ENCODE measurements around the gene ASB13.

ASB13 gene

GRCh38 chr10:5666008-5666840, at the start of gene ASB13:
Gene ASB13, minus strand, starts transcription at chr10:5666595. Its CDS starts 44 bp downstream, at chr10:5666551.
- Histone ChIP-seq H3K4me3 (ENCODE audit: low read depth, low read length) (peak within 1 kb of the TSS; percentile 73), H3K9ac (ENCODE audit: low read length) (peak within 1 kb of the TSS; percentile 76), H3K27me3 (ENCODE audit: control insufficient read depth, insufficient read depth, low read length) (peaks cover 6% of the 10 kb centered on the region), H3K36me3 (ENCODE audit: control insufficient read depth, insufficient read depth, low read length) (no peaks in the 10 kb centered on the region), H3K27ac (ENCODE audit: low read depth, low read length) (no peak within 1 kb of the TSS), H3K4me1 (ENCODE audit: control insufficient read depth, insufficient read depth, low read length) (peaks cover 19% of the 10 kb centered on the region), H3K9me3 (ENCODE audit: control insufficient read depth, insufficient read depth, low read depth, low read length) (no peaks in the 10 kb centered on the region)

- no peaks in the 10 kb centered on the region for H3K4me1 ChIP-seq (ENCODE audit: control insufficient read depth, insufficient read depth, low read length)
- no peak overlapping the region for H3K9ac ChIP-seq (ENCODE audit: low read length)
- no peaks in the 10 kb centered on the region for H3K36me3 ChIP-seq (ENCODE audit: control insufficient read depth, insufficient read depth, low read length)
- H3K27ac ChIP-seq (ENCODE audit: low read depth, low read length), result no peak overlapping the region
- H3K9me3 ChIP-seq (ENCODE audit: control insufficient read depth, insufficient read depth, low read depth, low read length), result no peaks in the 10 kb centered on the region
- no peak overlapping the region for H3K4me3 ChIP-seq (ENCODE audit: low read depth, low read length)
- no peaks in the 10 kb centered on the region for H3K27me3 ChIP-seq (ENCODE audit: control insufficient read depth, insufficient read depth, low read length)
Observed at GRCh38 chr10:5711642-5712041, 45.2 kb upstream of the ASB13 start.

- H3K27me3 ChIP-seq (ENCODE audit: control insufficient read depth, insufficient read depth, low read length), result no peaks in the 10 kb centered on the region
- no peak overlapping the region for H3K27ac ChIP-seq (ENCODE audit: low read depth, low read length)
- no peak overlapping the region for H3K9ac ChIP-seq (ENCODE audit: low read length)
- no peaks in the 10 kb centered on the region for H3K36me3 ChIP-seq (ENCODE audit: control insufficient read depth, insufficient read depth, low read length)
- H3K4me1 ChIP-seq (ENCODE audit: control insufficient read depth, insufficient read depth, low read length), result no peaks in the 10 kb centered on the region
- no peak overlapping the region for H3K4me3 ChIP-seq (ENCODE audit: low read depth, low read length)
- no peaks in the 10 kb centered on the region for H3K9me3 ChIP-seq (ENCODE audit: control insufficient read depth, insufficient read depth, low read depth, low read length)
Observed at GRCh38 chr10:5710859-5711258, 44.5 kb upstream of the ASB13 start.

- Histone ChIP-seq H3K9ac (ENCODE audit: low read length) (no peak overlapping the region), H3K4me1 (ENCODE audit: control insufficient read depth, insufficient read depth, low read length) (no peaks in the 10 kb centered on the region), H3K36me3 (ENCODE audit: control insufficient read depth, insufficient read depth, low read length) (no peaks in the 10 kb centered on the region), H3K4me3 (ENCODE audit: low read depth, low read length) (no peak overlapping the region), H3K9me3 (ENCODE audit: control insufficient read depth, insufficient read depth, low read depth, low read length) (no peaks in the 10 kb centered on the region), H3K27ac (ENCODE audit: low read depth, low read length) (no peak overlapping the region), H3K27me3 (ENCODE audit: control insufficient read depth, insufficient read depth, low read length) (no peaks in the 10 kb centered on the region)
Observed at GRCh38 chr10:5709865-5710264, 43.5 kb upstream of the ASB13 start.

GRCh38 chr10:5708356-5708755, 42.0 kb upstream of the ASB13 start:
- no peaks in the 10 kb centered on the region for H3K4me1 ChIP-seq (ENCODE audit: control insufficient read depth, insufficient read depth, low read length)
- H3K9me3 ChIP-seq (ENCODE audit: control insufficient read depth, insufficient read depth, low read depth, low read length), result no peaks in the 10 kb centered on the region

GRCh38 chr10:5698062-5698461, 31.7 kb upstream of the ASB13 start:
- no peak overlapping the region for H3K9ac ChIP-seq (ENCODE audit: low read length)
- H3K36me3 ChIP-seq (ENCODE audit: control insufficient read depth, insufficient read depth, low read length), result no peaks in the 10 kb centered on the region
- peaks cover 26% of the 10 kb centered on the region for H3K4me1 ChIP-seq (ENCODE audit: control insufficient read depth, insufficient read depth, low read length)
- H3K27me3 ChIP-seq (ENCODE audit: control insufficient read depth, insufficient read depth, low read length), result no peaks in the 10 kb centered on the region
- H3K9me3 ChIP-seq (ENCODE audit: control insufficient read depth, insufficient read depth, low read depth, low read length), result no peaks in the 10 kb centered on the region
- H3K27ac ChIP-seq (ENCODE audit: low read depth, low read length), result no peak overlapping the region
- H3K4me3 ChIP-seq (ENCODE audit: low read depth, low read length), result no peak overlapping the region

More at GRCh38 chr10:5708356-5708755, 42.0 kb upstream of the ASB13 start:
- Histone ChIP-seq H3K27me3 (ENCODE audit: control insufficient read depth, insufficient read depth, low read length) (no peaks in the 10 kb centered on the region), H3K4me3 (ENCODE audit: low read depth, low read length) (no peak overlapping the region), H3K9ac (ENCODE audit: low read length) (no peak overlapping the region), H3K36me3 (ENCODE audit: control insufficient read depth, insufficient read depth, low read length) (no peaks in the 10 kb centered on the region), H3K27ac (ENCODE audit: low read depth, low read length) (no peak overlapping the region)

- Histone ChIP-seq H3K4me1 (ENCODE audit: control insufficient read depth, insufficient read depth, low read length) (peaks cover 28% of the 10 kb centered on the region), H3K36me3 (ENCODE audit: control insufficient read depth, insufficient read depth, low read length) (no peaks in the 10 kb centered on the region), H3K9ac (ENCODE audit: low read length) (no peak overlapping the region), H3K9me3 (ENCODE audit: control insufficient read depth, insufficient read depth, low read depth, low read length) (no peaks in the 10 kb centered on the region), H3K4me3 (ENCODE audit: low read depth, low read length) (no peak overlapping the region), H3K27ac (ENCODE audit: low read depth, low read length) (no peak overlapping the region), H3K27me3 (ENCODE audit: control insufficient read depth, insufficient read depth, low read length) (no peaks in the 10 kb centered on the region)
Observed at GRCh38 chr10:5697342-5697741, 30.9 kb upstream of the ASB13 start.

- H3K27ac ChIP-seq (ENCODE audit: low read depth, low read length), result no peak overlapping the region
- H3K9ac ChIP-seq (ENCODE audit: low read length), result no peak overlapping the region
- no peaks in the 10 kb centered on the region for H3K27me3 ChIP-seq (ENCODE audit: control insufficient read depth, insufficient read depth, low read length)
- no peak overlapping the region for H3K4me3 ChIP-seq (ENCODE audit: low read depth, low read length)
- no peaks in the 10 kb centered on the region for H3K36me3 ChIP-seq (ENCODE audit: control insufficient read depth, insufficient read depth, low read length)
- no peaks in the 10 kb centered on the region for H3K9me3 ChIP-seq (ENCODE audit: control insufficient read depth, insufficient read depth, low read depth, low read length)
- H3K4me1 ChIP-seq (ENCODE audit: control insufficient read depth, insufficient read depth, low read length), result peaks cover 39% of the 10 kb centered on the region
Observed at GRCh38 chr10:5694573-5694972, 28.2 kb upstream of the ASB13 start.

GRCh38 chr10:5692461-5693358, 26.3 kb upstream of the ASB13 start:
- Histone ChIP-seq H3K9ac (ENCODE audit: low read length) (peak overlapping the region; percentile 84), H3K4me1 (ENCODE audit: control insufficient read depth, insufficient read depth, low read length) (peaks cover 31% of the 10 kb centered on the region), H3K27ac (ENCODE audit: low read depth, low read length) (peak overlapping the region; percentile 52; the same call in 1 of the 2 replicates), H3K27me3 (ENCODE audit: control insufficient read depth, insufficient read depth, low read length) (no peaks in the 10 kb centered on the region), H3K4me3 (ENCODE audit: low read depth, low read length) (peak overlapping the region; percentile 89), H3K36me3 (ENCODE audit: control insufficient read depth, insufficient read depth, low read length) (0 out of 2 replicates have a peak, but pooled peaks cover 2% of the 10 kb centered on the region), H3K9me3 (ENCODE audit: control insufficient read depth, insufficient read depth, low read depth, low read length) (no peaks in the 10 kb centered on the region)

GRCh38 chr10:5691786-5692185, 25.4 kb upstream of the ASB13 start:
- Histone ChIP-seq H3K36me3 (ENCODE audit: control insufficient read depth, insufficient read depth, low read length) (0 out of 2 replicates have a peak, but pooled peaks cover 2% of the 10 kb centered on the region), H3K4me1 (ENCODE audit: control insufficient read depth, insufficient read depth, low read length) (peaks cover 22% of the 10 kb centered on the region), H3K9me3 (ENCODE audit: control insufficient read depth, insufficient read depth, low read depth, low read length) (no peaks in the 10 kb centered on the region), H3K27me3 (ENCODE audit: control insufficient read depth, insufficient read depth, low read length) (no peaks in the 10 kb centered on the region), H3K27ac (ENCODE audit: low read depth, low read length) (no peak overlapping the region), H3K4me3 (ENCODE audit: low read depth, low read length) (peak overlapping the region; percentile 89), H3K9ac (ENCODE audit: low read length) (no peak overlapping the region)

- H3K27me3 ChIP-seq (ENCODE audit: control insufficient read depth, insufficient read depth, low read length), result no peaks in the 10 kb centered on the region
- no peak overlapping the region for H3K9ac ChIP-seq (ENCODE audit: low read length)
- H3K9me3 ChIP-seq (ENCODE audit: control insufficient read depth, insufficient read depth, low read depth, low read length), result peaks cover 6% of the 10 kb centered on the region; the same call in 1 of the 2 replicates
- 0 out of 2 replicates have a peak, but pooled peaks cover 2% of the 10 kb centered on the region for H3K36me3 ChIP-seq (ENCODE audit: control insufficient read depth, insufficient read depth, low read length)
- H3K4me3 ChIP-seq (ENCODE audit: low read depth, low read length), result no peak overlapping the region
- no peak overlapping the region for H3K27ac ChIP-seq (ENCODE audit: low read depth, low read length)
- peaks cover 23% of the 10 kb centered on the region for H3K4me1 ChIP-seq (ENCODE audit: control insufficient read depth, insufficient read depth, low read length)
Observed at GRCh38 chr10:5688587-5688986, 22.2 kb upstream of the ASB13 start.

Data from HUES6 (cell line).